ENCODE results near the gene ITGB1. TPM values are rescaled to one million over a fixed set of nuclear protein-coding genes. Genes with fewer than 3 reads are reported as not detected.
"Not testable (repeated sequence)": the region's sequence is repeated elsewhere in the genome, so short reads cannot be mapped to it uniquely, and the experiment has no call there.

The ITGB1 gene
- total RNA-seq, 1 donor: 38.2 TPM

DNA sequence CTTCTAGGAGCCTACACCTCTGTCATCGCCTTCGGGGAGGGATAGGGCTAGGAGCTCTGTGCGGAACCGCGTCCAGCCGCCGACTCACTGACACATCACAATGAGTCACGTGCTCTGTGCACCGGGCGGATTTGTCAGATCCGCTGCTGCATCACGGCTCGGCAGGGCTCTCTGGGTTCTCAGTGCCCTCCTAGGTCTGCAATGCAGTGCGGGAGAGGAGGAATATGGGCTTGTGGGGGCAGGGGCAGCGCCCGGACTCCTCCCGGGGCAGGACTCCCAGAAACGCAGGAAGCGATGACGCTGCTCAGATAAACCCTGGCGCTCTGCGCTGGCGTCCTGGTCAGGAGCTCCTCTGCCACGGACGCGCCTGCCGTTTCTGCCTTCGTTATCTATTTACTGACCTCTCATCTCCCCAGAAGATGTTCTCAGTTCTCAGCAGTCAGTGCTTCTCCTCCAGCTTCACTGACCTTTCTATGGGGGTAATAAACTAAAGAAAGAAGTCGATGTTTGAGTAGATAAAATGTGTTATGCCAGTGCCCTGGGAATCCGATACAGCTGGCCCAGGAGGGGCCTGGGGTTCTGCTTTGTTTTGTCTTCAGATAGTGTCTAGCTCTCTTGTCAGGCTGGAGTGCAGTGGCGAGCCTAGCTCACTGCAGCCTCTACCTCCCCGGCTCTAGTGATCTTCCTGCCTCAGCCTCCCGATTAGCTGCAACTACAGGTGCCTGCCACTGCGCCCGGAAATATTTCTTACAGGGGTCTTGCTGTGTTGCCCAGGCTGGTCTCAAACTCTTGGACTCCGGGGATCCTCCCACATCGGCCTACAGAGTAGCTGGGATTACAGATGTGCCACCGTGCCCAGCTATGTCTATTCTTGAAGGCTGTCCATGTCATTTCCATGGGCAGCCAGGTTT is 22.8 kb upstream of the ITGB1 start:
- peak; percentile 50 to 90 (median 89) for DNase-seq (ENCODE audit: low read depth in 2 of 3, low spot score in 2 of 3)

- DNase-seq (ENCODE audit: low read depth in 2 of 3, low spot score in 2 of 3): no peak
Observed at GRCh38 chr10:32980242-32980557, 22.2 kb upstream of the ITGB1 start.

GRCh38 chr10:32979719-32980118 is 21.7 kb upstream of the ITGB1 start:
- not testable (repeated sequence) for DNase-seq (ENCODE audit: low read depth in 2 of 3, low spot score in 2 of 3)

- no peak for DNase-seq (ENCODE audit: low read depth in 2 of 3, low spot score in 2 of 3)
Observed at GRCh38 chr10:32979041-32979440, 21.0 kb upstream of the ITGB1 start.

DNA sequence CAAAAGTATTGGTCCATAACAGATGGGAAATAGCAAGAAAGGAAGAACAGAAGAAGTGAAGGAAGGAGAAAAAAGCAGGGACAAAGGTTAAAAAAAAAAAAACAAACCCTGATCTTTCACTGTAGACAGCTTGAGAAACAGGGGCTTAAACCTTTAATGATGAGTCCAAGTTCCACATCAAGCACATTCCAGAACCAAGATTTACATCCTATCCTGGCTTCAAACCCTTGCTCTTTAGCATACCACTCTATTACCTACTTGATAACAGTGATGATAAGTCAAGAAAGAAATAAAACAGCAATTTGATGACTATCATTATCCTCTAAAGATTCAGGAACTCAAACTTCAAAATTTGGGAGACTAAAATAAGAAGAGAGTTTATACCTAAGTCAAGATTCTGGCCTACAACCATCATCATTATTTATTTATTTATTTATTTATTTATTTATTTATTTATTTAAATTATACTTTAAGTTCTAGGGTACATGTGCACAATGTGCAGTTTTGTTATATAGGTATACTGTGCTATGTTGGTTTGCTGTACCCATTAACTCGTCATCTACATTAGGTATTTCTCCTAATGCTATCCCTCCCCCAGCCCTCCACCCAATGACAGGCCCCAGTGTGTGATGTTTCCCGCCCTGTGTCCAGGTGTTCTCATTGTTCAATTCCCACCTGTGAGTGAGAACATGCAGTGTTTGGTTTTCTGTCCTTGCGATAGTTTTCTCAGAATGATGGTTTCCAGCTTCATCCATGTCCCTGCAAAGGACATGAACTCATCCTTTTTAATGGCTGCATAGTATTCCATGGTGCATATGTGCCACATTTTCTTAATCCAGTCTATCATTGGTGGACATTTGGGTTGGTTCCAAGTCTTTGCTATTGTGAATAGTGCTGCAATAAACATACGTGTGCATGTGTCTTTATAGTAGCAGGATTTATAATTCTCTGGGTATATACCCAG is 20.1 kb upstream of the ITGB1 start:
- DNase-seq (ENCODE audit: low read depth in 2 of 3, low spot score in 2 of 3): not testable (repeated sequence)

DNA sequence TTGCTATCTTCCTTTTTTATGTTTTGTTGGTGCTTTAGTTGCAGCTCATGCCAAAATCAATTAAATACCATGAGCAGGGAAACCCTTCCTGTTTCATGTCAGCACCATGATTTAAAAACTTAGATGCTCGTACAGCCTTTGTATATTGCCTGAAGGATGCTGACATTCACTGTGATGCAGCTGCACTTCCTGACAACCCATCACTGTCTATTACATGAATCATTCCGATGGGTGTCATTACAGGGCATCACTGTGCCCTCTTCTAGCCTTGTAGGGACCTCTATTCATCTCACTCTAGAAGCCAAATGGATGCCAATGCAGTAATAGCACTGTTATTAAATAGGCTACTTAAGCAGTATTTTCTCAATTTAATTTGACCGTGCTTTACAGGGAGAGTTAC is 18.3 kb upstream of the ITGB1 start:
- DNase-seq (ENCODE audit: low read depth in 2 of 3, low spot score in 2 of 3): no peak

DNA sequence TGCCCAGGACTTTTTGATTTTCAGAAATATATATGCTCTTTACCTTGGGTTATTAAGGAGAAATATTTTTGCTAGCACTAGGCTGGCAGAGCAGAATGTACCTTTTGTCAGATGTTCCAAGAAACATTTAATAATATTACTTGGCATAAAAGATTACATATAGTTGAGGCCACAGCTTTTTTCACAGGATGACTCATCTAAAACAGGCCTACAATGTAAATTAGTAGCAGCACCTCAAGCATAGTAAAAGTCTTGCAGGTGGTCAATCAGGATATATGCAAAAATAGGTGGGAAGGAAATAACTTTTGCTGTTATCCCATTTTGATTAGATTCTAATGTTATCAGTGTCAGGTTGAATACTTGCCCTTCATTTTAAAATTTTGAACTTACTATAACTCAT is 14.9 kb upstream of the ITGB1 start:
- no peak for DNase-seq (ENCODE audit: low read depth in 2 of 3, low spot score in 2 of 3)

- no peak for DNase-seq (ENCODE audit: low read depth in 2 of 3, low spot score in 2 of 3)
Observed at GRCh38 chr10:32972460-32972859, 14.4 kb upstream of the ITGB1 start.

DNA sequence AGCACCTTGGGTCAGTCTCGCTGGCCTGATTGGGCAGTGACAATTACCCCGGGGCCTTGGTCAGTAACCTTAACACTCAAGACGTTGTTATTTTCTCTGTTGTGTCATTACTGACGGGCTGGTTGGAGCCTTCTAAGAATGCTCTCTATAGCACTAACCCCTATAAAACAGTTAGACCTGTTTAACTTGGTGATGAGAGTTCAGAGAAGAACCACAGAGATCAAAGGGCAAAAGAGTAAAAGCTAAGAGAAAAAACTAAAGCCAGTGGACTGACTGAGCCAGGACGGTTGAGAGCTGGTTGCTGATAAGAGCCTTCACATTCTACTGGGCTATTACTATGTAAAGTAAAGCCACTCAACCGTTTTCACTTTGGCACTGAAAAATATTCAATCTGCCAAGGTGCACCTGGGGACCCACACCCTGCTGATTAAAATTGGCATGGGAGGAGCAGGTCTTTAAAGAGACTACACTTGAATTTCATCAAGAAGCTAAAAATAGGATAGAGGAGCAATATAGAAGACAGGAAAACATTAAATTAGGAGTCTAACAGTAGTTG is 13.6 kb upstream of the ITGB1 start:
- no peak for DNase-seq (ENCODE audit: low read depth in 2 of 3, low spot score in 2 of 3)

DNA sequence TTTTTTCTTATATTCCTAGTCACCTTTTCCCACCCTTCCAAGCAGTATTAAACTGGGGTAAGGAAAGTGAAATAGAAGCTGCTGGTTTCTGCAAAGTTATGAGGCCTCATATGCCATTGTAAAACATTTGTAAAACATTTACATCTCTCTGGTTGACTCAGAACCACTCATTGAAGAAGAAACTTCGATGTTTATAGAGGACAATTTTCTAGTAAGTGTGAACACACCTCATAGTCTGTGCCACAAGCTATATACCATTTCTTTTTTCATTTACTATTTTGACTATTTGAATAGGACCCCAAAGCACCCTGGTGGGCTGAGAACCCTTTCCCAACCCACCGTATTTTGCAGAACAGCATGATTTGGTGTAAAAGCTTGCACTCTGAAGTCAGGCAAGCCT is 12.9 kb upstream of the ITGB1 start:
- no peak for DNase-seq (ENCODE audit: low read depth in 2 of 3, low spot score in 2 of 3)

DNA sequence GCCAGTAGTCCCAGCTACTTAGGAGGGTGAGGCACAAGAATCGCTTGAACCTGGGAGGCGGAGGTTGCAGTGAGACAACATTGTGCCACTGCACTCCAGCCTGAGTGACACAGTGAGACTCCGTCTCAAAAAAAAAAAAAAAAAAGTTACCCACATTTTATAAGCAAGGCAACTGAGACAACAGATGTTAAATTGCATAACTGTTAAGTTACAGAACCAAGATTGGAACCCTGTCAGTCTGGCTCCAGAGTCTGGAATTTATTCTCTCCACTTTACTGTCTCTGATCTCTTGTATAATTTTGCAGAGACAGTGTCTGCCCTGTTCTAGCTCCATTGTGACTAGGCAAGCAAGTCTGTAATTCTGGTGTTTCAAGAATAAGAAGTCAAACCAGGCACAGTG is 6.2 kb upstream of the ITGB1 start:
- DNase-seq (ENCODE audit: low read depth in 2 of 3, low spot score in 2 of 3): no peak

DNA sequence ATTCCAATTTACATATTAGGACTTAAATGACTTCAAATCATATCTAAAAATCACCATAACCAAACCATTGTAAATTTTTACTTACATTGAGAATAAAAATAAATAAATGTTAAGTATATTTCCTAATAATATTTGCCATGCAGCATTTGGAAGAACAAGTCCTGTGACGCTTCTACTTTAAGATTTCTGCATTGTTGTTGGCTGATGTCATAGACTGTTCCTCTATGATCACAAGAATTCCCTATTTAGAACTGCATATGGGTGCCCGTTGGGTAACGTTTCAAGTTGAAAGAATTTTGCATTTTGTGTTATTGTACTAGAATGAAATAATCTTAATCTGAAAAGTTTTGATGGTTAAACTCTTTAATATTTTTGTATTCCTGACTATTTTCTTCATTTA is 5.1 kb upstream of the ITGB1 start:
- no peak for DNase-seq (ENCODE audit: low read depth in 2 of 3, low spot score in 2 of 3)

DNA sequence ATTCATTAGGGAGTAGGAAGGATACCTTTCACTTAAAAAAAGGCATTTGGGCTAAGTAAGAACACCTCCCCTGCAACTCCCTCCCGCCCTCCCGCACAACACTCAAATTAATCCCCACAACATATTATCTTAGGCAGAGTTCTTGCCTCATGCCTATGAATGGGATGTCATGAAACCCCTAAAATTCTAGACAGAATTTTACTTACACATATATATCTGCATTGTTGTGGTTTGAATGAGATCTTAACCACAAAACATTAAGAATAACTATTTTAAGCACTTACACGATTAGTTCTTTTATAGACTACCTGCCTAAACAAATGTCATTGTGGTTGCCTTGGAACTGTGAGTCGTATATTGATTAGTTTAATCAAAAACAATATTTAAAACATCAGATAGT is 4.5 kb upstream of the ITGB1 start:
- no peak for DNase-seq (ENCODE audit: low read depth in 2 of 3, low spot score in 2 of 3)

GRCh38 chr10:32961895-32962369 is 3.9 kb upstream of the ITGB1 start:
- DNase-seq (ENCODE audit: low read depth in 2 of 3, low spot score in 2 of 3): no peak

- no peak for DNase-seq (ENCODE audit: low read depth in 2 of 3, low spot score in 2 of 3)
Observed at GRCh38 chr10:32961343-32961894, 3.4 kb upstream of the ITGB1 start.

DNA sequence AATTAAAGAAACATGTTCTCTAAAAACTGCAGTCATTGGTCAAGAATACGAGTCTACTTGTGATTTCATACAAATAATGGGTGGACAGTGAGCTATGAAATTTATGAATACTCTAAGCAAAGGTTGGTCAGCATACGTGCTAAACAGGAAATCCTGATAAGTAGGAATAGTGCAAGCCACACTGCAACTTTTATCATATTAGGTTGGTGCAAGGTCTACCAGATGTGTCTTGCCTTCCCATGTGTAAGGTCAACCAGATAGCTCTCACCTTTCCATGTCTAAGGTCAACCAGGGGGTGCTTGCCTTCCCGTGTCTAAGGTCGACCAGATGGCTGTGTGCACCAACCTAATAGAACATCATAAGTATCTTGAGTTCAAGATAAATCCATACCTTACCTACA is 2.0 kb upstream of the ITGB1 start:
- no peak for DNase-seq (ENCODE audit: low read depth in 2 of 3, low spot score in 2 of 3)

GRCh38 chr10:32959006-32959920 is 1.2 kb upstream of the ITGB1 start:
- DNase-seq (ENCODE audit: low read depth in 2 of 3, low spot score in 2 of 3): no peak

DNA sequence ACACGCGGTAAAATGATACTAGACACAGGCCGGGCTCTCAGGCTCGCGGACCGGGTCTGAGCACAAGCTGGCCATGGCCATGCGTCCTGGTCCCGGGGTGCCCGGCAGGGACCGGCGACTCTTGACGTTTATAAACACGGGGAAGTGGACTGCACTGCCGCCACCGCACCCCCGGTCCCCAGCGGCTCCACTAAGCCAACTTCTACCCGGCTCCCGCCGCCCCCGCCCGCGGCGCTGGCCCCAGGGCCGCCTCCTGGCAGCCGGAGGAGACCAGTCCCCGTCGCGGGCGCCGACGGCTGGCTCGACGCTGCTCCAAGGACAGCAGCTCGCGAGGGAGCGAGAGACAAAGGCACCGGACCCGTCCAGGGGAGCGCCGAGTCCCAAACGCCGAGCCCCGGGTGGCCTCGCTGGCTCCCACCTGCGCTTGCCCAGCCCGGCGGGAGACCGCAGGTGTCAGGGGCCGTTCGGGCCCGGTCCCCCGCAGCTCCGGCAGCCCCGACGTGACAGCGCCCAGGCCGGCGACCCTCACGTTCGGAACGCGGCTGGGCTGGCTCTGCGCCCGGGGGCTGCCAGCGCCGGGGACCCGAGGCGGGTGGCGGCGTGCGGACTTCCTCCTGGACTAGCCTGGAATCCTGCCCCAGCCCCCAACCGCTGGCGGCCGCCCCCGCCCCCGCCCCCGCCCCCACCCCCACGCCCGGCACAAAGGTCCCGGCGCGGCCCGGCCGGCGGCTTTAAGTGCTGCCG is 517 bp downstream of the ITGB1 start:
- peak in 2 of 3 donors; percentile 41 to 57 for DNase-seq (ENCODE audit: low read depth in 2 of 3, low spot score in 2 of 3)

Measured in hematopoietic multipotent progenitor cell (in vitro differentiated cells).